ENCODE results near the gene LRRC74B. TPM values are rescaled to one million over a fixed set of nuclear protein-coding genes. Genes with fewer than 3 reads are reported as not detected.

The LRRC74B gene
- total RNA-seq, 1 experiment from 2014 or later = not detected

DNA sequence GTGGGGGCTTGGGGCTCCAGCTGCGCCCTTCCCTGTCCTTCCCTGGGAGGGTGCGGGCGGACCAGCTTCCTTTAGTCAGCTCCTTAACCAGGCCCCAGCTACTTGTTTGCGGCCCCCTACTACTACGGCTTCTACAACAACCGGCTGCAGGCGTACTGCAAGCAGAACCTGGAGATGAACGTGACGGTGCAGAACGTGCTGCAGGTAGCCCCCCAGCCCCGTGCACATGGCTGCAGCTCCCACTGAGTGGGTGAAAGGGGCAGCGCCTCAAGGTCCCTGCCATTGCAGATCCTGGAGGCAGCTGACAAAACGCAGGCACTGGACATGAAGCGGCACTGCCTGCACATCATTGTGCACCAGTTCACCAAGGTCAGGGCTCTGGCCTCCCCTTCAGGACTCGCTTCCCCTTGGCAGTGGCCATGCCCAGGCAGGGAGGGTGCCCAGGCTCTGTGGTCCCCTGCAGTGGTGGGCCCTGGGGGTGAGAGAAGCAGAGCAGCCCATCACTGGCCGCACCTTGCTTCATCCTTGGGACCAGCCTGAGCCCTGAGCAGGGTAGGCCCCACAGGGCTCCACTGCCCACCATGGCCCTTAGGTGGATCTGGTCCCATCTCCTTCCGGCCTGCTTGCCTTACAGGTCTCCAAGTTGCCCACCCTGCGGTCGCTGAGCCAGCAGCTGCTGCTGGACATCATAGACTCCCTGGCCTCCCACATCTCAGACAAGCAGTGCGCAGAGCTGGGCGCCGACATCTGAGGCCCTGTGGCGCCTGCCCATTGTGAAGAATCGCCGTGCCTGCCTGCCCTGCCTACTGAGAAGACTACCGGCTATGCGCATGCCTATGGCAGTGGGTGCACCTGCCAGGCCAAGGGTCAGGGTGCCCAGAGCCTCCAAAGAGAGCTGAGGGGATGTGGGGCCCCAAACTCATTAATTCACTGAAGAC is 48.9 kb upstream of the LRRC74B start:
- no peaks in the 10 kb centered on the region for H3K9me3 ChIP-seq (ENCODE audit: insufficient read depth, low read depth)
- H3K4me3 ChIP-seq = no peak overlapping the region
- no peaks in the 10 kb centered on the region for H4K20me1 ChIP-seq (ENCODE audit: insufficient read depth)
- H3K36me3 ChIP-seq (ENCODE audit: low read depth) = no peaks in the 10 kb centered on the region
- peaks cover 15% of the 10 kb centered on the region for H3K79me2 ChIP-seq (ENCODE audit: low read depth)
- H3K27ac ChIP-seq = no peak overlapping the region
- no peaks in the 10 kb centered on the region for H3K27me3 ChIP-seq (ENCODE audit: insufficient read depth, low read depth)
- intact Hi-C loops (cut with micrococcal nuclease; ENCODE audit: unreplicated experiment) = no loop called here
- no peak overlapping the region for H2AFZ ChIP-seq
- no peaks in the 10 kb centered on the region for H3K4me1 ChIP-seq (replicated peaks; ENCODE audit: insufficient read depth)
- ChIA-PET CTCF (no interaction called here), POLR2A (ENCODE audit: unreplicated experiment) (interaction anchor here (0.6 kb wide), 1 partner anchor 116 kb away, joined by 10 read pairs; no protein-coding TSS in a partner anchor)
- TF ChIP-seq CTCF (conservative IDR thresholded peaks at IDR 0.05) = no peak
- TF ChIP-seq EZH2 (IDR thresholded peaks at IDR 0.05; ENCODE audit: low read depth) = no peak
- no peaks in the 10 kb centered on the region for H3F3A ChIP-seq (ENCODE audit: insufficient read depth, low read depth)
- no TSS peak for BruUV-seq (replicated peaks)
- no peaks in the 10 kb centered on the region for H3K9me2 ChIP-seq (ENCODE audit: insufficient read depth)
- no peak for DNase-seq
- H3K4me2 ChIP-seq = no peak overlapping the region

DNA sequence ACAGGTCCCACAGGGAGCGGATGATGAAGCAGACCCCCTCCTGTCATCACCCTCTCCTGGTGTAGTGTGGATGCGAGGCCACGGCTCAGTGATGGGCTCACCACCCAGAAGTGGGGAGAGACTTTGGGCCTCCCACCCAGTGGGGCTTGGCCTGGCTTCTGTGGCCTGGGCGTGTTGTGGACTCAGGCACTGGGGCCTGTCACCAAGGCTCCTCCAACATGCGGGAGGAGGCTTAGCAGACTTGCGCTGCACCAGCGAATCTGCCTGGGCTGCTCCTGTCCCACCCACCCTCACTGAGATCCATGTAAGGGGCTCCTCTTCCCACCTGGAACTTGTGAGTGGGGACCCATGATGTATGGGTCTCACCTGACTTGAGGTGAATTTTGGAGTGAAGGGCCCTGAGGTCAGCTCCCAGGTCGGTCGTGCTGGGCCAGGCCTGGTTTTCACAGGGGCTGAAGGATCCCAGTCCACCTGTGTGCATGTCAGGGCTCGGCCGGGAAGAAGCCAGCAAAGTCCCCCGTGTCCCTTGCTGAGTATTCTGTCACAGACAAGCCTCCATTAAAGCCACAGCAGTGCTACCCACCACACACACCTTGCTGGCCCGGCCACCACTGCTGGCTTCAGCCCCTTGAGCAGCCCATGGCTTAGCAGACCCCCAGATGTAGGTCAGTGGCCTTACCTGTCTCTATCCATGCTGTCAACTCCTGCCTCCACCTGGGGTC is 48.0 kb upstream of the LRRC74B start:
- peaks cover 2% of the 10 kb centered on the region; the same call in 1 of the 2 replicates for H3F3A ChIP-seq (ENCODE audit: insufficient read depth, low read depth)
- CTCF ChIA-PET = no interaction called here
- H3K79me2 ChIP-seq (ENCODE audit: low read depth) = peaks cover 15% of the 10 kb centered on the region
- POLR2A ChIA-PET (ENCODE audit: unreplicated experiment) = no interaction called here
- no peaks in the 10 kb centered on the region for H4K20me1 ChIP-seq (ENCODE audit: insufficient read depth)
- no peak overlapping the region for H3K27ac ChIP-seq
- no peaks in the 10 kb centered on the region for H3K4me1 ChIP-seq (replicated peaks; ENCODE audit: insufficient read depth)
- TF ChIP-seq CTCF (conservative IDR thresholded peaks at IDR 0.05) (no peak), EZH2 (IDR thresholded peaks at IDR 0.05; ENCODE audit: low read depth) (no peak)
- H3K4me2 ChIP-seq = no peak overlapping the region
- no peaks in the 10 kb centered on the region for H3K27me3 ChIP-seq (ENCODE audit: insufficient read depth, low read depth)
- no peak overlapping the region for H2AFZ ChIP-seq
- no peaks in the 10 kb centered on the region for H3K9me2 ChIP-seq (ENCODE audit: insufficient read depth)
- intact Hi-C loops (cut with micrococcal nuclease; ENCODE audit: unreplicated experiment) = no loop called here
- no peak overlapping the region for H3K4me3 ChIP-seq
- H3K36me3 ChIP-seq (ENCODE audit: low read depth) = no peaks in the 10 kb centered on the region
- no peak for DNase-seq
- no peaks in the 10 kb centered on the region for H3K9me3 ChIP-seq (ENCODE audit: insufficient read depth, low read depth)
- BruUV-seq (replicated peaks) = no TSS peak

GRCh38 chr22:20998411-20999336 is 47.1 kb upstream of the LRRC74B start:
- H3K4me1 ChIP-seq (replicated peaks; ENCODE audit: insufficient read depth) = peaks cover 6% of the 10 kb centered on the region
- no peaks in the 10 kb centered on the region for H4K20me1 ChIP-seq (ENCODE audit: insufficient read depth)
- no peaks in the 10 kb centered on the region for H3K36me3 ChIP-seq (ENCODE audit: low read depth)
- peaks cover 24% of the 10 kb centered on the region for H3K79me2 ChIP-seq (ENCODE audit: low read depth)
- H3K27me3 ChIP-seq (ENCODE audit: insufficient read depth, low read depth) = no peaks in the 10 kb centered on the region
- no peak overlapping the region for H2AFZ ChIP-seq
- H3F3A ChIP-seq (ENCODE audit: insufficient read depth, low read depth) = peaks cover 8% of the 10 kb centered on the region; the same call in 1 of the 2 replicates
- no peak overlapping the region for H3K4me2 ChIP-seq
- ChIA-PET POLR2A (ENCODE audit: unreplicated experiment) (no interaction called here), CTCF (no interaction called here)
- no TSS peak for BruUV-seq (replicated peaks)
- intact Hi-C loops (cut with micrococcal nuclease; ENCODE audit: unreplicated experiment) = no loop called here
- TF ChIP-seq CTCF (conservative IDR thresholded peaks at IDR 0.05) (no peak), EZH2 (IDR thresholded peaks at IDR 0.05; ENCODE audit: low read depth) (no peak)
- DNase-seq = no peak
- no peaks in the 10 kb centered on the region for H3K9me3 ChIP-seq (ENCODE audit: insufficient read depth, low read depth)
- H3K9me2 ChIP-seq (ENCODE audit: insufficient read depth) = no peaks in the 10 kb centered on the region
- no peak overlapping the region for H3K4me3 ChIP-seq
- H3K27ac ChIP-seq = no peak overlapping the region

Data from PC-9 (cell line).